ENCODE measurements around the gene NTM.

Gene NTM

GRCh38 chr11:132094598-132094997, 724.2 kb downstream of the NTM start:
- peak in 1 of 3 experiments; percentile 61 for DNase-seq

GRCh38 chr11:132095230-132096131, 725.1 kb downstream of the NTM start:
- DNase-seq, result no peak

- DNase-seq, result peak in 1 of 3 experiments; percentile 35
These were observed 725.9 kb downstream of the NTM start for GRCh38 chr11:132096132-132096825.

- no peak for DNase-seq
These were observed 729.3 kb downstream of the NTM start for GRCh38 chr11:132099692-132100091.

- no peak for DNase-seq
These were observed 730.2 kb downstream of the NTM start for GRCh38 chr11:132100583-132100982.

GRCh38 chr11:132101881-132102280, 731.5 kb downstream of the NTM start:
- DNase-seq, result no peak

- DNase-seq, result no peak
These were observed 732.6 kb downstream of the NTM start for GRCh38 chr11:132103021-132103420.

- DNase-seq, result peak in 2 of 3 experiments; percentile 64 to 88
These were observed 735.9 kb downstream of the NTM start for GRCh38 chr11:132106096-132106982.

GRCh38 chr11:132111316-132111715, 740.9 kb downstream of the NTM start:
- no peak for DNase-seq

- DNase-seq, result no peak
These were observed 741.4 kb downstream of the NTM start for GRCh38 chr11:132111838-132112237.

- DNase-seq, result peak in 2 of 3 experiments; percentile 28 to 39
These were observed 742.4 kb downstream of the NTM start for GRCh38 chr11:132112846-132113245.

GRCh38 chr11:132114185-132114584, 743.8 kb downstream of the NTM start:
- DNase-seq, result peak; percentile 60 to 80 (median 61)

GRCh38 chr11:132114743-132115142, 744.3 kb downstream of the NTM start:
- DNase-seq, result no peak

GRCh38 chr11:132115454-132115853, 745.0 kb downstream of the NTM start:
- no peak for DNase-seq

- DNase-seq, result no peak
These were observed 746.1 kb downstream of the NTM start for GRCh38 chr11:132116516-132116915.

- DNase-seq, result no peak
These were observed 748.2 kb downstream of the NTM start for GRCh38 chr11:132118661-132119060.

GRCh38 chr11:132119573-132119972, 749.2 kb downstream of the NTM start:
- DNase-seq, result peak in 2 of 3 experiments; percentile 27 to 63

GRCh38 chr11:132122735-132123134, 752.3 kb downstream of the NTM start:
- no peak for DNase-seq

- DNase-seq, result peak in 1 of 3 experiments; percentile 51
These were observed 753.0 kb downstream of the NTM start for GRCh38 chr11:132123449-132123848.

GRCh38 chr11:132123854-132124835, 753.7 kb downstream of the NTM start:
- DNase-seq, result no peak

All from NCI-H1417 (cell line).